DND-41 (cell line): ENCODE measurements around the gene PMEPA1.

Experiments
- EZH2 ChIP-seq: IDR thresholded peaks from 3 replicates; pipeline ENCODE4 v1.6.1; 2012; ENCODE audit warnings: borderline replicate concordance, low read depth, mild to moderate bottlenecking, moderate library complexity, low read length, inconsistent platforms; ENCODE audit not compliant: severe bottlenecking
- TF ChIP-seq, protein P1 (sequence below): IDR thresholded peaks from 2 replicates; pipeline ENCODE4 v1.5.1; 2012; ENCODE audit warnings: borderline replicate concordance, low read length, moderate library complexity, mild to moderate bottlenecking; ENCODE audit not compliant: poor library complexity, severe bottlenecking; ENCODE audit errors: extremely low read depth

DNA sequence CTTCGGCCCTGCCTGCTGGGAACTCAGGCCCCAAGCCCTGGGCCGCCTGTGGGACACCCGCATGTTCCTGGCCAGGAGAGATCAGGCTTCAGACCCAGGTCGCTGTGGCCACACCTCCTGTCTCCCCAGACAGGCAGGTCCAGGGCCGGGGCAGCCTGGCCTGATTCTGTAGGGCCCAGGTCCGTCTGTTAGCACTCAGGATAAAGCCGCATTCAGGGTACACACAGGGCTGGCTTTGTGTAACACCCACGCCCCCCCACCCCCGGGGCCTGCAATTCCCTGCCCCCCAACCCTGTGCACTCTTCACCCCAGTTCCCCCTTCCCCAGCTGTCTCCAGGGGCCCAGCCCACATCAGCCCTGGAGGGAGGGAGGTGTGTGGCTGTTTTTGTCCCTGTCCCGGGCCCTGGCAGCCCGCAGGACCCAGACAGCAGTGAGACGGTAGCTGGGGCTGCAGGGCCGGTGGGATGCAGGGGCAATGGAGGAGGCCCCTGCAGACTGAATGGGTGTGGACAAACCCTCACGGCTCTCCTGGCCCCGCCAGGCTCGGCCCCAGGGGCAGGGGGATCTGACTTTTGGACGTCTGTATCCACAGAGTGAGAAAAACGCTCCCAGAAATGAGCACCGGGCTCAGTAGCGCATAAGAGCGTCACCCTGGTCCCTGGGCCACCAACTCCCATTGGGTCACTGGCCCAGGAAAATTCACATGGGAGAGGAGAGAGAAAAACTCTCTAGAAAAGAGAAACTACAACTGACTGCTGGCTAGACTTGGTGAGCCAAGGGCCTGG is 47.2 kb downstream of the PMEPA1 start:
- TF ChIP-seq, protein P1, sequence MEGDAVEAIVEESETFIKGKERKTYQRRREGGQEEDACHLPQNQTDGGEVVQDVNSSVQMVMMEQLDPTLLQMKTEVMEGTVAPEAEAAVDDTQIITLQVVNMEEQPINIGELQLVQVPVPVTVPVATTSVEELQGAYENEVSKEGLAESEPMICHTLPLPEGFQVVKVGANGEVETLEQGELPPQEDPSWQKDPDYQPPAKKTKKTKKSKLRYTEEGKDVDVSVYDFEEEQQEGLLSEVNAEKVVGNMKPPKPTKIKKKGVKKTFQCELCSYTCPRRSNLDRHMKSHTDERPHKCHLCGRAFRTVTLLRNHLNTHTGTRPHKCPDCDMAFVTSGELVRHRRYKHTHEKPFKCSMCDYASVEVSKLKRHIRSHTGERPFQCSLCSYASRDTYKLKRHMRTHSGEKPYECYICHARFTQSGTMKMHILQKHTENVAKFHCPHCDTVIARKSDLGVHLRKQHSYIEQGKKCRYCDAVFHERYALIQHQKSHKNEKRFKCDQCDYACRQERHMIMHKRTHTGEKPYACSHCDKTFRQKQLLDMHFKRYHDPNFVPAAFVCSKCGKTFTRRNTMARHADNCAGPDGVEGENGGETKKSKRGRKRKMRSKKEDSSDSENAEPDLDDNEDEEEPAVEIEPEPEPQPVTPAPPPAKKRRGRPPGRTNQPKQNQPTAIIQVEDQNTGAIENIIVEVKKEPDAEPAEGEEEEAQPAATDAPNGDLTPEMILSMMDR, result no peak
- TF ChIP-seq EZH2, result no peak
